SU-DHL-6 (cell line): ENCODE results near the gene USP24.

Experiments
- EZH2phosphoT487 ChIP-seq: fragments of 200-600 bp; sonication (generic), shearing (Covaris generic); conservative IDR thresholded peaks from 2 replicates; pipeline ENCODE4 v1.6.1; 2018; ENCODE audit warnings: mild to moderate bottlenecking, antibody characterized with exemption, low read length, moderate library complexity, mixed read lengths
- TF ChIP-seq, protein P1 (sequence below): fragments of 200-600 bp; sonication (generic); IDR thresholded peaks from one replicate; pipeline ENCODE4 v1.5.1; 2017; ENCODE audit warnings: antibody characterized with exemption, mild to moderate bottlenecking, low read length, moderate library complexity; ENCODE audit not compliant: insufficient read depth, poor library complexity, severe bottlenecking

DNA sequence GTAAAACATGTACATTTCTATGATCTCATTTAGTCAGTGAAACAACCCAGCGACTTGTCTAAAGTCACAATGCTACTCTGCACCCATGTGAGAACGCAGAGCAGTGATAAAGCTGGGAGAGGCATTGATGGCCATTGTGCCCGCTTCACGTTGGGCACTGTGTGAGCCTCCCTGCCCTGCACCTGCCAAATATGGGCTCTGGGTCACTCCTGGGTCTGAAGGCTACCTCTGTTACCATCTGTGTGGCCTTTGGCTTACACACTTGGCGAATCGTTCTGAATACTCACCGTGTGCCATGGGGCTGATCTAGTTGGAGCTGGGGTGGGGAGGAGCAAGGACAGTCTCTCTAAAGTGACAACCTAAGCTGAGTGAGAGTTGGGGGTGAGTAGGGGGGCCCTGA lies 145.9 kb downstream of the USP24 start:
- TF ChIP-seq, protein P1, sequence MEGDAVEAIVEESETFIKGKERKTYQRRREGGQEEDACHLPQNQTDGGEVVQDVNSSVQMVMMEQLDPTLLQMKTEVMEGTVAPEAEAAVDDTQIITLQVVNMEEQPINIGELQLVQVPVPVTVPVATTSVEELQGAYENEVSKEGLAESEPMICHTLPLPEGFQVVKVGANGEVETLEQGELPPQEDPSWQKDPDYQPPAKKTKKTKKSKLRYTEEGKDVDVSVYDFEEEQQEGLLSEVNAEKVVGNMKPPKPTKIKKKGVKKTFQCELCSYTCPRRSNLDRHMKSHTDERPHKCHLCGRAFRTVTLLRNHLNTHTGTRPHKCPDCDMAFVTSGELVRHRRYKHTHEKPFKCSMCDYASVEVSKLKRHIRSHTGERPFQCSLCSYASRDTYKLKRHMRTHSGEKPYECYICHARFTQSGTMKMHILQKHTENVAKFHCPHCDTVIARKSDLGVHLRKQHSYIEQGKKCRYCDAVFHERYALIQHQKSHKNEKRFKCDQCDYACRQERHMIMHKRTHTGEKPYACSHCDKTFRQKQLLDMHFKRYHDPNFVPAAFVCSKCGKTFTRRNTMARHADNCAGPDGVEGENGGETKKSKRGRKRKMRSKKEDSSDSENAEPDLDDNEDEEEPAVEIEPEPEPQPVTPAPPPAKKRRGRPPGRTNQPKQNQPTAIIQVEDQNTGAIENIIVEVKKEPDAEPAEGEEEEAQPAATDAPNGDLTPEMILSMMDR, result no peak
- no peak for TF ChIP-seq EZH2phosphoT487
